Liver (tissue), 9 donors: ENCODE data around the gene POLD3. TPM values are rescaled to one million over a fixed set of nuclear protein-coding genes. Genes with fewer than 3 reads are reported as not detected.

Source experiments
- DNase-seq: peaks from one replicate; pipeline ENCODE4 v3.0.0-alpha.2; 2017; ENCODE audit warnings: low spot score
- H3K27ac ChIP-seq, 2 donors: one replicate each; pipeline ENCODE4 v1.7.0; 2013; ENCODE audit warnings: inconsistent platforms in 2 of 2, low read length in 2 of 2, control low read depth in 1 of 2, low read depth in 1 of 2, mild to moderate bottlenecking in 1 of 2
- H3K27me3 ChIP-seq, 4 donors: one replicate each; pipeline versions ENCODE4 v1.6.1 to v1.7.0; 2013; ENCODE audit warnings: low read length in 3 of 4, inconsistent platforms in 1 of 4, mild to moderate bottlenecking in 1 of 4, moderate library complexity in 1 of 4; ENCODE audit not compliant: control insufficient read depth in 4 of 4, insufficient read depth in 4 of 4
- H3K36me3 ChIP-seq, 4 donors: one replicate each; pipeline versions ENCODE4 v1.6.1 to v1.7.0; 2013; ENCODE audit warnings: low read length in 3 of 4, mild to moderate bottlenecking in 3 of 4, low read depth in 1 of 4, moderate library complexity in 1 of 4; ENCODE audit not compliant: control insufficient read depth in 4 of 4, insufficient read depth in 3 of 4
- H3K4me1 ChIP-seq, 4 donors: one replicate each; pipeline versions ENCODE4 v1.6.1 to v1.7.0; 2013; ENCODE audit warnings: low read length in 3 of 4, mild to moderate bottlenecking in 3 of 4, moderate library complexity in 1 of 4; ENCODE audit not compliant: control insufficient read depth in 4 of 4, insufficient read depth in 4 of 4
- H3K4me3 ChIP-seq, 3 donors: one replicate each; pipeline versions ENCODE4 v1.6.1 to v1.7.0; 2013; ENCODE audit warnings: low read length in 3 of 3, control low read depth in 1 of 3, low read depth in 1 of 3, mild to moderate bottlenecking in 1 of 3
- H3K9ac ChIP-seq, 2 donors: one replicate each; pipeline ENCODE4 v1.7.0; 2013; ENCODE audit warnings: low read length in 2 of 2, mild to moderate bottlenecking in 2 of 2, moderate library complexity in 2 of 2, control low read depth in 1 of 2, low read depth in 1 of 2
- H3K9me3 ChIP-seq, 4 donors: one replicate each; pipeline versions ENCODE4 v1.6.1 to v1.7.0; 2013; ENCODE audit warnings: low read length in 3 of 4; ENCODE audit not compliant: control insufficient read depth in 4 of 4
- EGR1 ChIP-seq, 2 donors: IDR thresholded peaks; 2 replicates each; pipeline ENCODE4 v1.6.1; 2016 to 2018; ENCODE audit warnings: antibody characterized with exemption in 2 of 2, low read depth in 2 of 2
- FOXA2 ChIP-seq: IDR thresholded peaks from 2 replicates; pipeline ENCODE4 v1.6.1; 2016; ENCODE audit warnings: antibody characterized with exemption
- HNF4A ChIP-seq, 2 donors: conservative IDR thresholded peaks; 2 replicates each; pipeline ENCODE4 v1.6.1; 2016; ENCODE audit warnings: antibody characterized with exemption in 2 of 2, mild to moderate bottlenecking in 2 of 2
- HNF4G ChIP-seq: IDR thresholded peaks from 2 replicates; pipeline ENCODE4 v1.6.1; 2016; ENCODE audit warnings: antibody characterized with exemption
- JUND ChIP-seq, 2 donors: IDR thresholded peaks; 2 replicates each; pipeline ENCODE4 v1.6.1; 2016; ENCODE audit warnings: antibody characterized with exemption in 2 of 2
- NR2F2 ChIP-seq: IDR thresholded peaks from 2 replicates; pipeline ENCODE4 v1.6.1; 2016; ENCODE audit warnings: antibody characterized with exemption
- RAD21 ChIP-seq, 2 donors: IDR thresholded peaks; 2 replicates each; pipeline ENCODE4 v1.6.1; 2016; ENCODE audit warnings: antibody characterized with exemption in 2 of 2, mild to moderate bottlenecking in 2 of 2
- SP1 ChIP-seq: IDR thresholded peaks from 2 replicates; pipeline ENCODE4 v1.6.1; 2018; ENCODE audit warnings: antibody characterized with exemption, mild to moderate bottlenecking
- TAF1 ChIP-seq: conservative IDR thresholded peaks from 2 replicates; pipeline ENCODE4 v1.6.1; 2016; ENCODE audit warnings: antibody characterized with exemption, mild to moderate bottlenecking
- YY1 ChIP-seq: IDR thresholded peaks from 2 replicates; pipeline ENCODE4 v1.6.1; 2016; ENCODE audit warnings: antibody characterized with exemption, mild to moderate bottlenecking
- WGBS: extraction: QIAGEN DNeasy Blood & Tissue Kit; methylation state at CpG from one replicate; pipeline ENCODE4 v1.1.7; 2013; 5-methylcytosine and 5-hydroxymethylcytosine counted together
- polyA plus RNA-seq, 2 donors: library from polyadenylated mRNA; stranded (reverse) in 1 of 2; unstranded in 1 of 2; fragments of 200-250 nt in 1 of 2; fragments of >200 nt in 1 of 2; fragmentation: Nextera tagmentation in 1 of 2; extraction: Ambion mirVana in 1 of 2; gene quantifications; one replicate each; pipeline versions ENCODE4 v1.2.1 to v1.2.3, GENCODE V29; 2013 to 2015
- total RNA-seq, 2 donors: library from RNA; depleted of rRNA; stranded (reverse); fragments of >200 nt; gene quantifications; one replicate each; pipeline ENCODE4 v1.2.3, GENCODE V29; 2014
- TF ChIP-seq, protein P1 (sequence below): fragments of 150-350 bp; IDR thresholded peaks from 2 replicates; pipeline ENCODE4 v1.5.1; 2017; ENCODE audit warnings: improper control_type of control experiment, low read depth, low read length; ENCODE audit not compliant: missing input control
- TF ChIP-seq, protein P2 (sequence below): IDR thresholded peaks from 2 replicates; pipeline ENCODE4 v1.6.1; 2016; ENCODE audit warnings: antibody characterized with exemption, mild to moderate bottlenecking
- TF ChIP-seq, protein P3 (sequence below): IDR thresholded peaks from 2 replicates; pipeline ENCODE4 v1.6.1; 2016; ENCODE audit warnings: antibody characterized with exemption
- TF ChIP-seq, protein P4 (sequence below): IDR thresholded peaks from 2 replicates; pipeline ENCODE4 v1.6.1; 2016; ENCODE audit warnings: antibody characterized with exemption
- donor health status: healthy.
- donor health status: healthy.
- donor health status: healthy.
- donor health status: healthy.
- donor health status: healthy.

Gene POLD3
- total and polyA plus RNA-seq, 4 donors = 3.0 to 8.3 (median 5.0) TPM

DNA sequence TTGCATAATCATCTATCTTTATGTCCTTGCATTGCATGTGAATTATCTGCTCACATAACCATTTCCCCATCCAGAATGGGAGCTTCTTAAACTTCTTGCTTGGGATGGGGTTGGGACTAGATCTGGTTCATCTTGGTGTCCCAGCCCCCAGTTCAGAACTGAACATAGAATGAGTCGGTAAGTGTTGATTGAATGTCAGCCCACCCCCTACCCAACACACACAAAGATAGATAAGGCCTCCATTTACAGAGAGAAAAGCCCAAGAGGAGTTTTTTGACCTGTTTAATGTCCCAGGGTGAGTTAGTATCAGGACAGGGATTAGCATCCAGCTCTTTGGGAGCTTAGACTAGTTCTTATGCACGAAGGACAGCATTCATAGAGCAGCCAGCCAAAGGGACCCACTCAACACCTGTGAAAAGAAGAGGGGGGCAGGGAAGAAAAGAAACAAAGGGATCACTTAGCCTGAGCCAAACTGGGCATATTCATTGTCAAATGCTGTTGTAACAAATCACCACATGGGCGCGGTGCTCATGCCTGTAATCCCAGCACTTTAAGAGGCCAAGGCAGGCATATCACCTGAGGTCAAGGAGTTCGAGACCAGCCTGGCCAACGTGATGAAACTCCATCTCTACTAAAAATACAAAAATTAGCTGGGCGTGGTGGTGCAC, 81.4 kb downstream of the POLD3 start:
- Histone ChIP-seq H3K4me1 (peaks cover 0 to 7% (median 2%) of the 10 kb centered on the region in 4 donors), H3K27ac (no peak overlapping the region)
- TF ChIP-seq HNF4G (no peak), YY1 (no peak), JUND (IDR thresholded peaks at IDR 0.05) (no peak), TAF1 (no peak), HNF4A (conservative IDR thresholded peaks at IDR 0.05) (no peak), EGR1 (IDR thresholded peaks at IDR 0.05; ENCODE audit: low read depth in 2 of 2) (no peak), FOXA2 (no peak), SP1 (no peak), RAD21 (IDR thresholded peaks at IDR 0.05) (no peak), NR2F2 (no peak)
- TF ChIP-seq, protein P1, sequence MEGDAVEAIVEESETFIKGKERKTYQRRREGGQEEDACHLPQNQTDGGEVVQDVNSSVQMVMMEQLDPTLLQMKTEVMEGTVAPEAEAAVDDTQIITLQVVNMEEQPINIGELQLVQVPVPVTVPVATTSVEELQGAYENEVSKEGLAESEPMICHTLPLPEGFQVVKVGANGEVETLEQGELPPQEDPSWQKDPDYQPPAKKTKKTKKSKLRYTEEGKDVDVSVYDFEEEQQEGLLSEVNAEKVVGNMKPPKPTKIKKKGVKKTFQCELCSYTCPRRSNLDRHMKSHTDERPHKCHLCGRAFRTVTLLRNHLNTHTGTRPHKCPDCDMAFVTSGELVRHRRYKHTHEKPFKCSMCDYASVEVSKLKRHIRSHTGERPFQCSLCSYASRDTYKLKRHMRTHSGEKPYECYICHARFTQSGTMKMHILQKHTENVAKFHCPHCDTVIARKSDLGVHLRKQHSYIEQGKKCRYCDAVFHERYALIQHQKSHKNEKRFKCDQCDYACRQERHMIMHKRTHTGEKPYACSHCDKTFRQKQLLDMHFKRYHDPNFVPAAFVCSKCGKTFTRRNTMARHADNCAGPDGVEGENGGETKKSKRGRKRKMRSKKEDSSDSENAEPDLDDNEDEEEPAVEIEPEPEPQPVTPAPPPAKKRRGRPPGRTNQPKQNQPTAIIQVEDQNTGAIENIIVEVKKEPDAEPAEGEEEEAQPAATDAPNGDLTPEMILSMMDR = no peak
- TF ChIP-seq, protein P2, sequence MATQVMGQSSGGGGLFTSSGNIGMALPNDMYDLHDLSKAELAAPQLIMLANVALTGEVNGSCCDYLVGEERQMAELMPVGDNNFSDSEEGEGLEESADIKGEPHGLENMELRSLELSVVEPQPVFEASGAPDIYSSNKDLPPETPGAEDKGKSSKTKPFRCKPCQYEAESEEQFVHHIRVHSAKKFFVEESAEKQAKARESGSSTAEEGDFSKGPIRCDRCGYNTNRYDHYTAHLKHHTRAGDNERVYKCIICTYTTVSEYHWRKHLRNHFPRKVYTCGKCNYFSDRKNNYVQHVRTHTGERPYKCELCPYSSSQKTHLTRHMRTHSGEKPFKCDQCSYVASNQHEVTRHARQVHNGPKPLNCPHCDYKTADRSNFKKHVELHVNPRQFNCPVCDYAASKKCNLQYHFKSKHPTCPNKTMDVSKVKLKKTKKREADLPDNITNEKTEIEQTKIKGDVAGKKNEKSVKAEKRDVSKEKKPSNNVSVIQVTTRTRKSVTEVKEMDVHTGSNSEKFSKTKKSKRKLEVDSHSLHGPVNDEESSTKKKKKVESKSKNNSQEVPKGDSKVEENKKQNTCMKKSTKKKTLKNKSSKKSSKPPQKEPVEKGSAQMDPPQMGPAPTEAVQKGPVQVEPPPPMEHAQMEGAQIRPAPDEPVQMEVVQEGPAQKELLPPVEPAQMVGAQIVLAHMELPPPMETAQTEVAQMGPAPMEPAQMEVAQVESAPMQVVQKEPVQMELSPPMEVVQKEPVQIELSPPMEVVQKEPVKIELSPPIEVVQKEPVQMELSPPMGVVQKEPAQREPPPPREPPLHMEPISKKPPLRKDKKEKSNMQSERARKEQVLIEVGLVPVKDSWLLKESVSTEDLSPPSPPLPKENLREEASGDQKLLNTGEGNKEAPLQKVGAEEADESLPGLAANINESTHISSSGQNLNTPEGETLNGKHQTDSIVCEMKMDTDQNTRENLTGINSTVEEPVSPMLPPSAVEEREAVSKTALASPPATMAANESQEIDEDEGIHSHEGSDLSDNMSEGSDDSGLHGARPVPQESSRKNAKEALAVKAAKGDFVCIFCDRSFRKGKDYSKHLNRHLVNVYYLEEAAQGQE = no peak

DNA sequence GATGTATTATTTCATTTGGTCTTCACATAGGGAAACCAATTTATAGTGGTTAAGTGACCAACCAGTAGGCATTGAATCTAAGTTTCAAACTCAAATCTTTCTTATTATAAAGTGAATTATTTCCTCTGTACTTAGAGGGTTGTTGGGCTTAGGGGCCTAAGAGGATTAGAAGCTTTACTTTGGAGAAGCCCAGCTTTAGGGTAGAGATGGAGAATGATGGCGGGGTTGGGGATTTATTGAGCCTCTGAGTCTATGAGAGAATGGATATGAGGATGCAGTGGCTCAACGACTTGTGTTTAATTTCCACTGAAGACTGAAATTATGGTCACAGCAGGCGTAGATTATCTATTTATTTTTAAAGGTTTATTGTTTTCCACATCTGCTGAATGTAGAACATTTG, 83.4 kb downstream of the POLD3 start:
- no peak overlapping the region for H3K27ac ChIP-seq
- 92% methylated on average over 3 of the region's 3 CpGs for WGBS

More for the DNA sequence above, 81.4 kb downstream of the POLD3 start:
- WGBS = 92% methylated on average over 7 of the region's 7 CpGs
- no peak for DNase-seq
- no peaks in the 10 kb centered on the region for H3K27me3 ChIP-seq
- no peak overlapping the region for H3K9ac ChIP-seq
- no peaks in the 10 kb centered on the region for H3K36me3 ChIP-seq
- H3K4me3 ChIP-seq = no peak overlapping the region
- no peaks in the 10 kb centered on the region for H3K9me3 ChIP-seq

More for the DNA sequence above, 83.4 kb downstream of the POLD3 start:
- DNase-seq = no peak
- TF ChIP-seq EGR1 (IDR thresholded peaks at IDR 0.05; ENCODE audit: low read depth in 2 of 2) = no peak
- TF ChIP-seq, protein P3, sequence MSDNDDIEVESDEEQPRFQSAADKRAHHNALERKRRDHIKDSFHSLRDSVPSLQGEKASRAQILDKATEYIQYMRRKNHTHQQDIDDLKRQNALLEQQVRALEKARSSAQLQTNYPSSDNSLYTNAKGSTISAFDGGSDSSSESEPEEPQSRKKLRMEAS = no peak
- TF ChIP-seq, protein P4, sequence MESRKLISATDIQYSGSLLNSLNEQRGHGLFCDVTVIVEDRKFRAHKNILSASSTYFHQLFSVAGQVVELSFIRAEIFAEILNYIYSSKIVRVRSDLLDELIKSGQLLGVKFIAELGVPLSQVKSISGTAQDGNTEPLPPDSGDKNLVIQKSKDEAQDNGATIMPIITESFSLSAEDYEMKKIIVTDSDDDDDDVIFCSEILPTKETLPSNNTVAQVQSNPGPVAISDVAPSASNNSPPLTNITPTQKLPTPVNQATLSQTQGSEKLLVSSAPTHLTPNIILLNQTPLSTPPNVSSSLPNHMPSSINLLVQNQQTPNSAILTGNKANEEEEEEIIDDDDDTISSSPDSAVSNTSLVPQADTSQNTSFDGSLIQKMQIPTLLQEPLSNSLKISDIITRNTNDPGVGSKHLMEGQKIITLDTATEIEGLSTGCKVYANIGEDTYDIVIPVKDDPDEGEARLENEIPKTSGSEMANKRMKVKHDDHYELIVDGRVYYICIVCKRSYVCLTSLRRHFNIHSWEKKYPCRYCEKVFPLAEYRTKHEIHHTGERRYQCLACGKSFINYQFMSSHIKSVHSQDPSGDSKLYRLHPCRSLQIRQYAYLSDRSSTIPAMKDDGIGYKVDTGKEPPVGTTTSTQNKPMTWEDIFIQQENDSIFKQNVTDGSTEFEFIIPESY = no peak
- no peaks in the 10 kb centered on the region for H3K27me3 ChIP-seq
- H3K4me1 ChIP-seq = peaks cover 0 to 7% (median 2%) of the 10 kb centered on the region in 4 donors
- no peaks in the 10 kb centered on the region for H3K36me3 ChIP-seq
- H3K9ac ChIP-seq = no peak overlapping the region
- H3K4me3 ChIP-seq = no peak overlapping the region
- H3K9me3 ChIP-seq = no peaks in the 10 kb centered on the region
